GM19463 (cell line): ENCODE measurements around the gene RNPEP.
A peak's percentile ranks its signal among the peaks of the same experiment; 100 is the strongest.
"Not testable (repeated sequence)": the region's sequence is repeated elsewhere in the genome, so short reads cannot be mapped to it uniquely, and the experiment has no call there.

ENCODE experiments used
- ATAC-seq: cut with Tn5 transposase; IDR thresholded peaks from one replicate; pipeline ENCODE4 v1.9.1; 2021; ENCODE audit warnings: mild to moderate bottlenecking, moderate library complexity; ENCODE audit not compliant: unreplicated experiment

RNPEP gene

DNA sequence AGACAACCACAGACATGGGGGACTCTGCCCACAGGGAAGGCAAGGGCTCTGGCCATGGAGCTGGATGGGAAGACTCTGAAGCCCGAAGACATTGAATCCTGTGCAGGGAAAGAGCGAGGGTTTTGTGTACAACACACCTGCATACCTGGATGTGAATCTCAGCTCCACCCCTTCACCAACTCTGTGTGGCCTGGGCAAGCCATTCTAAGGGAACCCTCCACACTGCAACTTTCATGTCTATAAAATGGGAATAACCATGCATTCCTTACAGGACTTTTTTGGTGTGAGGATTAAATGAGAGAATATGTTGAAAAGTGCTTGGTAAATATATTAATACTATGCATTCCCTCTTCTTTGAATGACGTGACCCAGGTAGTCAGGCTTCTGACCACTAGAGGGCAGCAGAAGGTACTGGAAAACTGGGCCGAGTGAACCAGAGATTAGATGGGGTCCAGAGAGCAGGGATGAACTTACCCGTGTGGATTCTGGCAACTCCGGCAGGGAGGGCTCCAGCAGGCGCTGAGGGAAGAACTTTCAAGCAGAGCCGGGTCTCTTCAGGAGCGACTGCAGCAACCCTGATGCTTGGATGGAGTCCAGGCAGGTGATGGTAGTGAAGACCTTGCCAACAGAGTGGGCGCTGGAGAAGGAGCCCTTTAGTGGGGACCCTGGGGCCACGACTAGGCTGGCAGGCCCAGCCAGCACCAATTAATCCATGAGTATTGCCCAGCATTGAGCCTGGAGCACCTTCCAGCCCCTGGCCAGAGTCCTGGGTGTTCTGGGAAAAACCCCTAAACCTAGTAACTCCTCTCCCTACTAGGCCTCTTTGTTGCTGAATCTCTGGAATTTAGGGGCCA is 27.1 kb downstream of the RNPEP start:
- no peak for ATAC-seq

DNA sequence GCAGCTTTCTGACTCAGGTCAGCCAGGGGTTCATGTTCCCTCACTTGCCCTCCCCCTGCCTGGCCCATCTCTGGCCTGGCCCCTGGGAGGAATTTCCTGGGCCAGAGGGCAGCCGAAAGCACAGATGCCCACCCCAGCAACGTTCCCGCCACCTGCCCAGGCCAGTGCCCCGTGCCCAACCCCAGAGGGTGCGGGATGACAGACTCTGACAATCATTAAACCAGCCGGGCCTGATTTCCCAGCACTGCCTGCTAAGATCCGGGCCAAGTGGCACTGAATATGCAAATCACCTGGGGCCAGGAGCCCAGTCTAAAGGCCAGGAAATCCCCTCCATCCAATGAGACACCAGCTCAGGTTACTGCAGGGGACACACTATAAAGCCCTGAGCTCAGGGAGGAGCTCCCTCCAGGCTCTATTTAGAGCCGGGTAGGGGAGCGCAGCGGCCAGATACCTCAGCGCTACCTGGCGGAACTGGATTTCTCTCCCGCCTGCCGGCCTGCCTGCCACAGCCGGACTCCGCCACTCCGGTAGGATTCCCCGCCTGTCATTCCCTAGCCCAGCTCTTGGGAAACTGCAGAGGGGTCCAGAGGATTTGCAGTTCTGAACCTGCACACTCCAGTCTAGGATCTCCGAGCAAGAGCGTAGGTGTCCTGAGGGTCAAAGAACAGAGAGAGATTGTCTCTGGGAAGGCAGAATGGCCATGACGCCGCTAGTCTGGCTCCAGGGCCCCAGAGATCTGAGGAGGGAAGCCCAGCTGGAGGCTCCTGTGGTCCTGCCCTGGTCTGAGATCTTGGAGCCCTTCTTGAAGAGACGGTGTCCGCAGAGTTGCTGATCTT is 27.9 kb downstream of the RNPEP start, which contains the start of gene ELF3:
Gene ELF3 (plus strand): TSS at position 408 of the 836 bp plus-strand sequence. CDS start 550 bp downstream, outside the sequence.
- peak; percentile 98 for ATAC-seq

DNA sequence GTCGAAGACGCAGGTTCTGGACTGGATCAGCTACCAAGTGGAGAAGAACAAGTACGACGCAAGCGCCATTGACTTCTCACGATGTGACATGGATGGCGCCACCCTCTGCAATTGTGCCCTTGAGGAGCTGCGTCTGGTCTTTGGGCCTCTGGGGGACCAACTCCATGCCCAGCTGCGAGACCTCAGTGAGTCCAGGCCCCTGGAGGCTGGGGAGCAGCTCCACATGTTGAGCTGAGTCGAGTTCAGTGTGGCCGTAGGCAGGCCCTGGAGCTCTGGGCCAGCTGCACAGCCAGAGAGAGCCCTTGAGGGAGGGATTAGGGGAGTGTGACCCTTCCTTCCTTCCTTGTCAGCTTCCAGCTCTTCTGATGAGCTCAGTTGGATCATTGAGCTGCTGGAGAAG is 29.5 kb downstream of the RNPEP start:
- ATAC-seq, result no peak

DNA sequence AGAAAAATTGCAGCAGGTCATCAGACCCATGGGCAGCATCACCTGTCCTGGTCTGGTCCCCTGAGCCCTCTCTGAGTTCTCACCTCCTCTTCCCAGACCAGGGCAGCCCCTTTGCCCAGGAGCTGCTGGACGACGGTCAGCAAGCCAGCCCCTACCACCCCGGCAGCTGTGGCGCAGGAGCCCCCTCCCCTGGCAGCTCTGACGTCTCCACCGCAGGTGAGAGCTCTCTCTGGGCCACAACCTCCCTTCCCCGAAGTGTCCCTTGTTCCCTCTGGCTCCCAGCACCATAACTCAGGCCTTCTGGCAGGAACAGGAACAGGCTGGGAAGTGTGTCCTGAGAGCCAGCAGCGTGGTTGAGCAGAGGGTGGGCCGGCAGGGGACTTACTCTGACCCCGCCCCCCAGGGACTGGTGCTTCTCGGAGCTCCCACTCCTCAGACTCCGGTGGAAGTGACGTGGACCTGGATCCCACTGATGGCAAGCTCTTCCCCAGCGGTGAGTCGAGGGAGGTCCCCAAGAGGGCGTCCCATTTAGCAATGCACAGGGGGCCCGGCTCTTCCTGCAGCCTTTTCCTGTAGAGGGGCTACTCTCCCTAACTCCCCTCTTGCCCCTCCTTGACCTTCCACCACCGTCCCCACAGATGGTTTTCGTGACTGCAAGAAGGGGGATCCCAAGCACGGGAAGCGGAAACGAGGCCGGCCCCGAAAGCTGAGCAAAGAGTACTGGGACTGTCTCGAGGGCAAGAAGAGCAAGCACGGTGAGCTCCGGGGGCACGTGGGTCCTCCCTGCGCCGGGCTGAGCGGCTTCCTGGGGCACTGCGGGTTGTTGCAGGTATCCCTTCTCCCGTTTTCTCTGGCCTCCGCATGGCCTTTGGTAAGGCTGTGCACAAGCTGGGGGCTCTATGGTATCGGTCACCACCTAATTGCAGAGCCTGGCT is 30.4 kb downstream of the RNPEP start:
- no peak for ATAC-seq

DNA sequence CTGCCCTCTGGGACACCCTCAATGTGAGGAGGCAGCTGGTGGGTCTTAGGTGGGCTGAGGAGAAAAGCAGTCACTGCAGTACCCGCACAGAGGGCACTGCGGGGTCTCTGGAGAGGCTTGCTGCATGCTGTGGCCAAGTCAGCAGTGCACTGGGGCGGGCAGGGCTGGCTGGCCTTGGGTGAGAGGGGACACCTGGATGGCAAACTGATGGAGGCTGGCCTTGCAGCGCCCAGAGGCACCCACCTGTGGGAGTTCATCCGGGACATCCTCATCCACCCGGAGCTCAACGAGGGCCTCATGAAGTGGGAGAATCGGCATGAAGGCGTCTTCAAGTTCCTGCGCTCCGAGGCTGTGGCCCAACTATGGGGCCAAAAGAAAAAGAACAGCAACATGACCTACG is 31.2 kb downstream of the RNPEP start:
- no peak for ATAC-seq

DNA sequence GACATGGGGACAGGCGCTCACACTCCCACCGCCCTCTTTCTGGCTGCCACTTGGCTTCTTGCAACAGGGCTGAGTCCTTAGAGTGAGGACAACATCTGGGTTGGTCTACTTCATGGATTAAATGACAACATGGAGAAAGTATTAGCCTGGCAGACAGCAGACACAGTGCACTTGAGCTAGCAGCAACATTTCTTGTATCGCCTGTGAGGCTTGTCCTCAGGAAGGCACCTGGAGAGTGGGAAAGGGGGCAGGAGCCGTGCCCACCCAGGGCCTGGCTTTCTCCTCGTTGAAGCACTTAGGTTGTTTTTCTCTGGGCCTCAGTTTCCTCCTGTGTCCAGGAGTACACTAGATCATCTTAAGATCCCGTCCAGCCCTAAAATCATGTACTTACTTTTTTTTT is 31.6 kb downstream of the RNPEP start:
- ATAC-seq, result no peak

DNA sequence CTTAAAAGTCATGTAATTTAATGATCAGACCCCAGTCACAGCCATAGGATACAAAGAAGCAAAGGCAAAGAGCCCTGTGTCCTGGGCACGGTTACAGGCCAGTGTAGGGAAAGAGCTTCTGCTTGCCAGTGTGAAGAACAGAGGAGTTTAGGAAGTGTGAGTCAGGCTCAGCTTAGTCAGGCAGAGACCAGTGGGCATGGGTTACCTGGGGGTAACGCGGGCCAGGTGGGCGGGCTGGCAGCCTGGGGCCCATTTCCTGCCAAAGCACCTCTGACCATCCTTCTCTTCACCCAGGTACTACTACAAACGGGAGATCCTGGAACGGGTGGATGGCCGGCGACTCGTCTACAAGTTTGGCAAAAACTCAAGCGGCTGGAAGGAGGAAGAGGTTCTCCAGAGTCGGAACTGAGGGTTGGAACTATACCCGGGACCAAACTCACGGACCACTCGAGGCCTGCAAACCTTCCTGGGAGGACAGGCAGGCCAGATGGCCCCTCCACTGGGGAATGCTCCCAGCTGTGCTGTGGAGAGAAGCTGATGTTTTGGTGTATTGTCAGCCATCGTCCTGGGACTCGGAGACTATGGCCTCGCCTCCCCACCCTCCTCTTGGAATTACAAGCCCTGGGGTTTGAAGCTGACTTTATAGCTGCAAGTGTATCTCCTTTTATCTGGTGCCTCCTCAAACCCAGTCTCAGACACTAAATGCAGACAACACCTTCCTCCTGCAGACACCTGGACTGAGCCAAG is 32.6 kb downstream of the RNPEP start:
- no peak for ATAC-seq

DNA sequence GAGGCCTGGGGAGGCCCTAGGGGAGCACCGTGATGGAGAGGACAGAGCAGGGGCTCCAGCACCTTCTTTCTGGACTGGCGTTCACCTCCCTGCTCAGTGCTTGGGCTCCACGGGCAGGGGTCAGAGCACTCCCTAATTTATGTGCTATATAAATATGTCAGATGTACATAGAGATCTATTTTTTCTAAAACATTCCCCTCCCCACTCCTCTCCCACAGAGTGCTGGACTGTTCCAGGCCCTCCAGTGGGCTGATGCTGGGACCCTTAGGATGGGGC is 33.2 kb downstream of the RNPEP start:
- no peak for ATAC-seq

DNA sequence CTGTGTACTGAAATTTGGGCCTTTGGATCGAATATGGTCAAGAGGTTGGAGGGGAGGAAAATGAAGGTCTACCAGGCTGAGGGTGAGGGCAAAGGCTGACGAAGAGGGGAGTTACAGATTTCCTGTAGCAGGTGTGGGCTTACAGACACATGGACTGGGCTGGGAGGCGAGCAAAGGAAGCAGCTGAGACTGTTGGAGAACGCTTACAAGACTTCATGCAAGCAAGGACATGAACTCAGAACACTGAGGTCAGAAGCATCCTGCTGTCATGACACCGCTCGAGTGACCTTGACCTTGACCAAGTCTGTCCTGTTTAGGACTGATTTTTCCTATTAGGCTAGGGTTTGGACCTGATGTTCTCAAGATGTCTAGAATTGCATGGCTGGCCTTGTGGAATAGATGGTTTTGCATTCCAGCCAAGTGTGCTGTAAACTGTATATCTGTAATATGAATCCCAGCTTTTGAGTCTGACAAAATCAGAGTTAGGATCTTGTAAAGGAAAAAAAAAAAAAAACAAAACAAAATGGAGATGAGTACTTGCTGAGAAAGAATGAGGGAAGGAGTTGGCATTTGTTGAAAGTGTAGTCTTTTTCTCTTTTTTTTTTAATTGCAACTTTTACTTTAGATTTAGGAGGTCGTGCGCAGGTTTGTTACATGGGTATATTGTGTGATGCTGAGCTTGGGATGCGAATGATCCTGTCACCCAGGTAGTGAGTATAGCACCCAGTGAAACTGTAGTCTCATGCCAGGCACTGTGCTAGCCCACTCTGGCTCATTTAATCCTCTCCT is 33.8 kb downstream of the RNPEP start:
- ATAC-seq, result no peak

DNA sequence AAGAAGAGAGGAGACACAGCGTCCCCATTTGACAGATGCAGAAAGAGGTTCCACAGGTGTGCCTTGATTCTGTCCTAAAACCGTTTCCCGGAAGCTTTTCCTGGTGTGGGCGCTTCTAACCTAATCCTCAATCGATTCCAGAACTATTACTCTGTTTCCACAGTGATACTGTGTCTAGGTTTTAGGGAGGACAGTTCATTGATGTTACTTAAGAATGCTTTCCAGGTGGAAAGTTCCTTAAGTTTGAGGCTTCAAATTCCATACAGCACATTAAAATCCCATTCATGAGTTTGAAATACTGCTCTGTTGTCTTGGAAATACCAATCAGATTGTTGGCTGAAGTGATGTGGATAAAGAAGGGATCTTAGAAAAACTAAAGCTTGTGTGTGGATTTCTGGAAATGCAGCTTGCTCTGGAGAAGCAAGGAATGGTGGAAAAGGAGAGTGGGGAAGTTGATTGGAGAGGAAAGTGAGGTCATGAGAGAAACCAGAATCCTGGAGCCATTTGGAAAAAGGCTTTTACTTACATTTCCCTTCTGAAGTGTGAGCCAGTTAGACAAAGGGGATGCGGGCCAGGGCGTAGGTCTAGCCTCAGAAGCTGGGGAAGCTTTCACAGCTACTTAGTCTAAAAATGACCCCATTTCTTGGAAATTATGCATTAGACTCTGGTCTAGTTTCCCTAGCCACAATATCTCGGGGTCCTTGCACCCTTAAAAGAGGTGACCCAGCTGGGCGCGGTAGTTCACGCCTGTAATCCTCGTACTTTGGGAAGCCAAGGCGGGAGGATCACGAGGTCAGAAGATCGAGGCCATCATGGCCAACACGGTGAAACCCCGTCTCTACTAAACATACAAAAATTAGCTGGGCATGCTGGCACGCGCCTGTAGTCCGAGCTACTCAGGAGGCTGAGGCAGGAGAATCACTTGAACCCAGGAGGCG is 34.6 kb downstream of the RNPEP start:
- ATAC-seq, result no peak

DNA sequence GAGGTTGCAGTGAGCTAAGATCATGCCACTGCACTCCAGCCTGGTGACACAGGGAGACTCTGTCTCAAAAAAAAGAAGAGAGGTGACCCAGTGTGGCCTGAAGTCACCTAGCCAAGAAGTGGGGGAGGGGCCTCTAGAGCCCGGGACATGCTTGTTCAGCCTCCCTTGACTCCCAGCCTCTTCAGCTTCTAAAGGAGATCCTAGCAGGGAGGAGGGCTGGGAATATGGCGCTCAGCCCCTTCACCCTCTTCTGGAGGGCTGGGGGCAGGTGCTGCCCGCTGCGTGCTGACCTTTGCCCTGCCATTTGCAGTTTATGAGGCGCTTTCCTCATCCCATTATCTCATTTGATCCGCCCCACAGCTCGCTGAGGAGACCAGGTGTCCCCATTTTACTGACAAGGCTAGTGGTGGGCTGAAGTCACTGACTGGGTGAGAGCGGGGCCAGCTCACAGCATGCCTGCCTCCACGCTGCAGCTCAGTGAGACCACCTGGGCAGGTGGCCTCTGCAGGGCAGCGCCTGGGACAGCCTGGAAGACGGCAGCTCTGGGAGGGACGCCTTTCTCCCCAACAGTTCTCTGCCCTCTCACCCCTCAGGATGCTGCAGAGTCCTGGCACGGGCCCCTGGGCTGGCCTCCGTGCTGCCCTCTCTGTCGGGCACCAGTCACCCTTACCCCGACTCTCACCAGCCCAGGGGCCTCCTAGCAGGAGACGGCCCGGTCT is 35.5 kb downstream of the RNPEP start:
- no peak for ATAC-seq

DNA sequence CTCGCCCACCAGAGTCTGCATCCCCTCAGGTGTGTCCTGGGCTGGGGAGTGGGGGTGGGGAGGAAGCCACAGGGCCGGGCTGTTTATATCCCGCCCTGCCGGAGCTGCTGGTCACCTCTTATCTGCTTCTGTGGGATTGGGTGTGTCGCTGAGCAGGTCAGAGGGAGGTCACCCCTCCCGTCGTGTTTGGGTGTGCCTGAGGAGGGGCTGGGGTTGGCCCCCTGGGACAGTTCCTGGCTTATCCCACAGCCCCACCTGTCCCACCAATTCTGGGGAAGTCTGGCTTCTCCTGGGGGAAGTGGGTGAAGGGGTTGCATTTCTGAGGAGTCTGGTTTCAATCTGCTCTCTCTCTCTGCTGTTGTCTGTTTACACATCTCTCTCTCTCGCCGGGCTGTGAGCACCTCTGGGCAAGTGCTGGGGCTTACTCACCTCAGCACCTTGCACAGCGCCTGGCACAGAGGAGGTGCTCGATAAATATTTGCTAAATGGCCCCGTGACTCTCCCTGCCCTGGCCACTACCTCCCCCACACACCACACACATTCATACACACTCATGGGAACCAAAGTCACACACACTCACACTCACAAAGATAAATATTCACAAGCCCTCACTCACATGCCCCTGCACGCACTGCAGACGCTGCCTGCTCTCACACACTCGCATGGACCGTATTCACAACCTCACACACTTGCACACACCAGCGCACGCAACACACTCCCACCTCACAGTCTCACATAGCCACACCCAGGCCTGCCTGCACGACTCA is 36.2 kb downstream of the RNPEP start:
- no peak for ATAC-seq

DNA sequence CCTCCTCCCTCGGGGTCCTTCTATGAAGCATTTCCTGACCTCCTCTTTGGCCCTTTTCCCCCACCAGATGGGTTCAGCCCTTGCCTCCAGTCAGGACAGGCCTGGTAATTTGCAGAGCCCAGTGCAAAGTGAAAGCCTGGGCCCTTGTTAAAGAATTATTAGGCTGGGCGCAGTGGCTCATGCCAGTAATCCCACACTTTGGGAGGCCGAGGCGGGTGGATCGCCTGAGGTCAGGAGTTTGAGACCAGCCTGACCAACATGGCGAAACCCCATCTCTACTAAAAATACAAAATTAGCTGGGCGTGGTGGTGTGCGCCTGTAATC is 36.7 kb downstream of the RNPEP start:
- ATAC-seq, result not testable (repeated sequence)

DNA sequence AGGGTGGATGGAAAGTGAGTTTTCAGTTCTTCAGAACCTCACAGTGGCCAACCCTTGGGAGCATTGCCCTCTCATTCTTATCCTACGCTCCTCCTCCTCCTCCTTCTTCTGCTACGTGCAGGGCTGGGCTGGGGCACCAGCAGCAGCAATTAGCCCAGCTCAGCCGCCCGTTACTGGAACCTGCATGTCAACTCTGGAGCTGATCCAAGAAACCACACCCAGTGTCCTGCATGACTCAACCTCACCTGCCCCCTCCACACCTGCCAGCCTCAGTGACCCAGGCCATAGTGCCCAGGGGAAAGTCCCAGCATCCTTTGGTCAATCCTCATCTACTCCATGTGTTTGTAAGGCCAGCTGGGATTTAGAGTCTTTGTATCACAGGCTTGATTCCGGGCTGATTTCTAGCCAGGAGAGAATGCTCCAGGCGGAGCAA is 40.6 kb downstream of the RNPEP start:
- no peak for ATAC-seq

DNA sequence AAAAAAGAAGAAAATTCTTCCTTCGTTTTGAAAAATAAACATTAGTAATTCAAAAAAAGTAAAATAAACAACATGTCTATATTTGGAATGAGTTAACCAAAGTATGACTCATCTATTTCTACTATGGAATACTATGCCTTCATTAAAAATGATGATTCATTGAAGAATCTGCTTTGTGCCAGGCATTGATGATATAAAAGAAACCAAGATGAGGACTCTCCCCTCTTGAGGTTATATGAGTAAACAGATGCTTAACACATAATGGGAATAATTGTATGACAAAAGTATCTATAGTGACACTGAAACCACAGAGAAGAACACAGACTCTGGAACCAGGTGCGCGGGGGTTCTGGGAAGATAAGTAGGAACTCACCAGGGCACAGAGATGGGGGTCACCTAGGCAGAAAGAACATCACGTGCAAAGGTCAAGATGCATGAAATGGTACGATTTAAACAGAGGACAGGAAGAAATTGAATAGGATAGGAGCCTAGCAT is 46.8 kb downstream of the RNPEP start:
- no peak for ATAC-seq

DNA sequence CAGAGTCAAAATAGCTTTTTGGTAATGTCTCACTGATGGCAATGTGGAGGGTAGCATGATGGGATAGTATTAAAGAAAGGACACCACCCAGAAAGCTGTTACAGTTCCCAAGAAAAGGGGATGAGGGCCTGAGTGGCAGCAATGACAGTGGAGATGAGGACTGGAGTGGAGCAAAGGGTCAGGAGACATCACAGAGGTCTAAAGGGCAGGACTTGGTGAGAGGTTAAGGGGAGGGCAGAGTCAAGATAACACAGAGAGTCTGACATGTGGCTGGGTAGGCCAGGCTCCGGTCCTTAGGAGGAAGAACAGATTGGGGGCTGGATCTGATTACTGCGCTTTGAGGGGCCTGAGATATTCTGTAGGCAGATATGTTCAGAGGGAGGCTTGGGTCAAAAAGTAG is 47.3 kb downstream of the RNPEP start:
- ATAC-seq, result no peak

DNA sequence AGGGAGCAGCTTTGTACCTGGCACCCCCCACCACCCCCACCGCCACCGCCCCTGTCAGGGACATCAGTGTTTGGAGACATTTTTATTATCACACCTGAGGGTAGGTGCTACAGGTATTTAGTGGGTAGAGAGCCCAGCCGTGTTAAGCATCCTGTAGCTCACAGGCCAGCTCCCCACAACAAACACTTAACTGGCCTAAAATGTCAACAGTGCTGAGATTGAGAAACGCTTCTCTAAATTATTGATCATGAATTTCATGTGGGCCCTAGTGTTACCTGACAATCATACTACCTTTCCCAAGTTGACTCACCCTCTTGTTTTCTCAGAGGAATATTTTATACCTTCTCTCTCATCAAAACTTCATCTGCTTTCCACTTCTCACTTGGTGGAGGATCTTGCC is 49.3 kb downstream of the RNPEP start:
- ATAC-seq, result no peak
